Subcutaneous abdominal adipose tissue (tissue), 5 donors: ENCODE measurements around the gene HOXB2.
A peak's percentile ranks its signal among the peaks of the same experiment; 100 is the strongest.

Experiments
- H3K27ac ChIP-seq: one replicate; pipeline ENCODE4 v1.7.0; 2013; ENCODE audit warnings: low read depth, mild to moderate bottlenecking, inconsistent platforms, low read length, moderate library complexity
- H3K27me3 ChIP-seq, 5 donors: one replicate each; pipeline ENCODE4 v1.7.0; 2013; ENCODE audit warnings: low read length in 5 of 5, inconsistent platforms in 1 of 5; ENCODE audit not compliant: control insufficient read depth in 5 of 5, insufficient read depth in 4 of 5
- H3K36me3 ChIP-seq, 5 donors: one replicate each; pipeline ENCODE4 v1.7.0; 2013; ENCODE audit warnings: low read length in 5 of 5; ENCODE audit not compliant: control insufficient read depth in 5 of 5, insufficient read depth in 5 of 5
- H3K4me1 ChIP-seq, 5 donors: one replicate each; pipeline ENCODE4 v1.7.0; 2013; ENCODE audit warnings: low read length in 5 of 5, mild to moderate bottlenecking in 3 of 5, moderate library complexity in 1 of 5; ENCODE audit not compliant: control insufficient read depth in 5 of 5, insufficient read depth in 5 of 5
- H3K4me3 ChIP-seq, 5 donors: one replicate each; pipeline ENCODE4 v1.7.0; 2013; ENCODE audit warnings: low read length in 5 of 5, low read depth in 1 of 5
- H3K9ac ChIP-seq, 5 donors: one replicate each; pipeline ENCODE4 v1.7.0; 2013; ENCODE audit warnings: low read length in 5 of 5, mild to moderate bottlenecking in 4 of 5, moderate library complexity in 3 of 5
- H3K9me3 ChIP-seq, 5 donors: one replicate each; pipeline ENCODE4 v1.7.0; 2013; ENCODE audit warnings: low read length in 5 of 5; ENCODE audit not compliant: control insufficient read depth in 5 of 5
- donor health status: healthy.
- donor health status: healthy.
- donor health status: healthy.
- donor health status: healthy.
- donor health status: healthy.

Gene HOXB2

GRCh38 chr17:48579760-48580554, 35.0 kb upstream of the HOXB2 start:
- peaks cover 0 to 2% (median 0%) of the 10 kb centered on the region in 5 donors for H3K27me3 ChIP-seq

DNA sequence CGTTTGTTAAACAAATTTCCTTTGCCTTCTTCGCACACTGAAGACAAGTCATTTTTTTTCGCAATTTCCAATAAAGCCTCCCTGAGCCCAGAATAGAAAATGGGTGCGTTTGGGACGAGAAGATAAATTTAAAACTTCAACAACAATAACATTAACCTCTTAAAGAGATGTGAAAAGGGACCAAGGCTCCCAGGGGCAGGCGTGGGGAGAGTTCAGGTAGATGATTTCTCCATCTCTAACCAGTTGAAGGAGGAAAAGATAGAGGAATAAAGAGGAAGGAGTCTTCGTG, 34.5 kb upstream of the HOXB2 start:
- Histone ChIP-seq H3K27ac (peak overlapping the region; percentile 93), H3K9ac (peak overlapping the region; percentile 21 to 90 (median 71)), H3K36me3 (peaks cover 0 to 2% (median 0%) of the 10 kb centered on the region in 5 donors), H3K4me3 (peak overlapping the region in 4 of 5 donors; percentile 77 to 88 (median 80)), H3K4me1 (peaks cover 13 to 89% (median 78%) of the 10 kb centered on the region in 5 donors), H3K9me3 (no peaks in the 10 kb centered on the region), H3K27me3 (peaks cover 0 to 2% (median 0%) of the 10 kb centered on the region in 5 donors)

More at GRCh38 chr17:48579760-48580554, 35.0 kb upstream of the HOXB2 start:
- peak overlapping the region in 3 of 5 donors; percentile 66 to 83 (median 75) for H3K4me3 ChIP-seq
- H3K36me3 ChIP-seq = peaks cover 0 to 2% (median 0%) of the 10 kb centered on the region in 5 donors
- H3K4me1 ChIP-seq = peaks cover 13 to 89% (median 78%) of the 10 kb centered on the region in 5 donors
- H3K9ac ChIP-seq = peak overlapping the region in 4 of 5 donors; percentile 71 to 88 (median 80)
- peak overlapping the region; percentile 93 for H3K27ac ChIP-seq
- no peaks in the 10 kb centered on the region for H3K9me3 ChIP-seq

DNA sequence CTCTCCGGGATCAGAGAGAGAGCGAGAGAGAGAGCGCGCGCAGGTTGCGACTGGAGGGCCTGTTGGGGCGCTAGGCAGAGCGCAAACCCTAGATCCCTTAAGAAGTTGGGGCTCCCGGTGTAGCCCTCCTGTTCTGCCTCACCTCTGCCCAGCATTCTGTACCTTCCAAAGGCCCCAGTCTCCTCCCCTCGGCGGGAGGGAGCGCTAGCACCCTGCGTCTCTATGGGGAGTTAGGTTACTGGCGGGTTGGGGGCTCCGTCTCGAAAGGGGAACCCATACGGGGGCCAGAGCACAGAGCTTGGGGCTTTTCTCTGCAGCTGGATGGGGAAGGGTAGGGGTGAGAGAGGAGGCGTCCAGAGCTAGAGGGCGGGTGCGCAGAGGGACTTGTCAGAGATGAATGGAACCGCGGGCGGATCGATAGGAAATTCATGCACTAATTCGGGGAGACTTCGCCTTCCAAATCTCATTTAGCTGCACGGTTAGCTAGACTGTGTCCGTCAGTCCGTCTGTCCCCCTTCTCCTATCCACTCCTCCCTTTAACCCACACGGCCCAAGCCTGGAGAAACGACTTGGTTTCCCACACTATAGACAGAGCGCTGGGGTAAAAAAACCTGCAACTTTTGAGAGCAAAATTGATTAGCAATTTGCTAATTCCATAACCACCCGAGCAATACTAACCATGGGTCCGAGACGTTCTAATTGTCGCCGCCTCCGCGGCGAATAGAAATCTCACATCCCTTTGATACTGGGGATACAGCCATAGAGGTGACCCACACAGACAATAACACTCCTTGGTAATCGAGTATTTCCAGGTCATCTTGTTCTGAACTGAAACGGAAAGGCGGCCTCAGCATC, 33.9 kb upstream of the HOXB2 start:
- Histone ChIP-seq H3K9me3 (no peaks in the 10 kb centered on the region), H3K9ac (peak overlapping the region; percentile 44 to 90 (median 84)), H3K4me3 (peak overlapping the region; percentile 70 to 88 (median 77)), H3K4me1 (peaks cover 13 to 84% (median 77%) of the 10 kb centered on the region in 5 donors), H3K27me3 (peaks cover 0 to 2% (median 0%) of the 10 kb centered on the region in 5 donors), H3K36me3 (peaks cover 0 to 2% (median 0%) of the 10 kb centered on the region in 5 donors), H3K27ac (peak overlapping the region; percentile 93)

- Histone ChIP-seq H3K36me3 (peaks cover 0 to 5% (median 0%) of the 10 kb centered on the region in 5 donors), H3K27me3 (peaks cover 0 to under 1% (median 0%) of the 10 kb centered on the region in 5 donors), H3K27ac (peak within 1 kb of the TSS; percentile 93), H3K4me3 (peak within 1 kb of the TSS; percentile 70 to 88 (median 77)), H3K4me1 (peaks cover 13 to 85% (median 82%) of the 10 kb centered on the region in 5 donors), H3K9ac (peak within 1 kb of the TSS; percentile 77 to 90 (median 84)), H3K9me3 (no peaks in the 10 kb centered on the region)
These were observed 33.2 kb upstream of the HOXB2 start, which contains the start of gene HOXB4 for GRCh38 chr17:48577946-48578615. Gene HOXB4 (minus strand): TSS chr17:48578350. CDS start chr17:48578319, 31 bp downstream.

GRCh38 chr17:48577330-48577945, 32.5 kb upstream of the HOXB2 start:
- H3K9ac ChIP-seq = peak overlapping the region; percentile 58 to 79 (median 75)
- no peaks in the 10 kb centered on the region for H3K9me3 ChIP-seq
- H3K4me1 ChIP-seq = peaks cover 11 to 85% (median 82%) of the 10 kb centered on the region in 5 donors
- H3K4me3 ChIP-seq = peak overlapping the region; percentile 66 to 82 (median 69)
- no peaks in the 10 kb centered on the region for H3K27me3 ChIP-seq
- H3K36me3 ChIP-seq = peaks cover 0 to 6% (median 0%) of the 10 kb centered on the region in 5 donors
- H3K27ac ChIP-seq = peak overlapping the region; percentile 88

- no peaks in the 10 kb centered on the region for H3K27me3 ChIP-seq
- H3K4me3 ChIP-seq = peak overlapping the region; percentile 66 to 82 (median 69)
- peak overlapping the region; percentile 20 to 79 (median 75) for H3K9ac ChIP-seq
- H3K9me3 ChIP-seq = no peaks in the 10 kb centered on the region
- H3K4me1 ChIP-seq = peaks cover 13 to 86% (median 82%) of the 10 kb centered on the region in 5 donors
- H3K36me3 ChIP-seq = peaks cover 0 to 6% (median 0%) of the 10 kb centered on the region in 5 donors
- H3K27ac ChIP-seq = peak overlapping the region; percentile 88
These were observed 31.8 kb upstream of the HOXB2 start for GRCh38 chr17:48576479-48577309.

DNA sequence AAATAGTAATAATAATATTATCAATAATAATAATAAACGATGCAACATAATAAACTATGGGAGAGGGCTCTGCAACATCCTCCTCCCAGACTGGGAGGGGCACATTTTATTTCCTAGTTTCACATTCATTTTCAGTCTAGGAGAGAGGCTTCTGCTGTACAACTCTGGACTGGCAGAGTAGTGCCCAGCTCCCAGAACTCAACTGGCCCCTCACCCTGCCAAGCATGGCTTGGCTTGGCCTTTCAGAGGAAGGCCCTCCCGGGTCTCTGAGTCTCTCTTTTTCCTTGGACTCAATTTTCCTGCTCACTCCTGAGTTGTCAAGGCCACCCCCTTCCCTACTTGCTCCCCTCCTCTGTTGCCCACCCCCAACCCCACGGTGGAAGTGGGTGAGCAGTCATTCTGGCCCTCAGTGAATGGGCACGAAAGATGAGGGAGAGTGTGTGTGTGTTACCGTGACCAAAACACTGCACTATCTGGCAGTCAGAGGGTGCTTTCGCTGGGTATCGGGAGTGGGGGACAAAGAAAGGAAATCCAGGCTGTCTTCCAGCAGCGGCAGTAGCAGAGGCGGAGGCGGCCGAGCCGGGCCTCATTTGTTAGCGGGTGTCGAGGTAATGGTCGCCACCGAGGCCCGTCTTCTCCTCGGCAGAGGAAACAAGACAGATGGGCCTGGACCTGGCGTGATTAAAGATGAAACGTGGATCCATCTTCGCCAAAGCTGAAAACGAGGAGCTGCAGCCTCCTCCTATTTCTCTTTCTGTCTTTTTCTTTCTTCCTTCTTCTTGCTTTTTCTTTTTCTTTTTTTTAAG, 31.0 kb upstream of the HOXB2 start:
- Histone ChIP-seq H3K4me1 (peaks cover 9 to 86% (median 82%) of the 10 kb centered on the region in 5 donors), H3K4me3 (peak overlapping the region; percentile 31 to 61 (median 44)), H3K36me3 (peaks cover 0 to 6% (median 0%) of the 10 kb centered on the region in 5 donors), H3K27ac (peak overlapping the region; percentile 91), H3K27me3 (no peaks in the 10 kb centered on the region), H3K9me3 (no peaks in the 10 kb centered on the region), H3K9ac (peak overlapping the region in 3 of 5 donors; percentile 67 to 68 (median 68))

GRCh38 chr17:48575066-48575582, 30.2 kb upstream of the HOXB2 start:
- Histone ChIP-seq H3K36me3 (peaks cover 0 to 6% (median 0%) of the 10 kb centered on the region in 5 donors), H3K27ac (peak overlapping the region; percentile 91), H3K27me3 (no peaks in the 10 kb centered on the region), H3K9ac (peak overlapping the region in 1 of 5 donors; percentile 68), H3K4me3 (peak overlapping the region in 1 of 5 donors; percentile 32), H3K4me1 (peaks cover 9 to 86% (median 81%) of the 10 kb centered on the region in 5 donors), H3K9me3 (no peaks in the 10 kb centered on the region)
